T-helper 1 cell treated with Interleukin-12 subunit alpha and Interleukin-12 subunit beta and Interleukin-4 antibody, amounts not matched to agents 30 ng/mL and 1 ng/mL, for 36 hours (primary cell): ENCODE data around the gene ZNF423. TPM values are rescaled to one million over a fixed set of nuclear protein-coding genes. Genes with fewer than 3 reads are reported as not detected.

Experiments used
- intact Hi-C: fragments of 100-400 bp; cut with micrococcal nuclease; formaldehyde crosslinking; loops from one replicate; pipeline ENCODE4 v1.15.1; 2024
- total RNA-seq: library from RNA; stranded (reverse); gene quantifications from 2 replicates; pipeline ENCODE4 v1.2.3, GENCODE V29; 2022

The ZNF423 gene
- total RNA-seq, 1 donor from 2014 or later = not detected

GRCh38 chr16:49488336-49488735 lies 367.6 kb downstream of the ZNF423 start:
- intact Hi-C loops = no loop called here

GRCh38 chr16:49487746-49488145 lies 368.2 kb downstream of the ZNF423 start:
- intact Hi-C loops = no loop called here

GRCh38 chr16:49486400-49486799 lies 369.5 kb downstream of the ZNF423 start:
- intact Hi-C loops = no loop called here

- intact Hi-C loops = no loop called here
Observed at GRCh38 chr16:49485663-49486062, 370.2 kb downstream of the ZNF423 start.

- intact Hi-C loops = no loop called here
Observed at GRCh38 chr16:49484936-49485335, 371.0 kb downstream of the ZNF423 start.

- intact Hi-C loops = no loop called here
Observed at GRCh38 chr16:49484451-49484849, 371.5 kb downstream of the ZNF423 start.

- intact Hi-C loops = no loop called here
Observed at GRCh38 chr16:49483651-49484450, 372.1 kb downstream of the ZNF423 start.

GRCh38 chr16:49483251-49483650 lies 372.7 kb downstream of the ZNF423 start:
- intact Hi-C loops = no loop called here

- intact Hi-C loops = no loop called here
Observed at GRCh38 chr16:49482690-49483089, 373.2 kb downstream of the ZNF423 start.

GRCh38 chr16:49478616-49479015 lies 377.3 kb downstream of the ZNF423 start:
- intact Hi-C loops = no loop called here

GRCh38 chr16:49478107-49478506 lies 377.8 kb downstream of the ZNF423 start:
- intact Hi-C loops = no loop called here

GRCh38 chr16:49477250-49477895 lies 378.5 kb downstream of the ZNF423 start:
- intact Hi-C loops = no loop called here

- intact Hi-C loops = no loop called here
Observed at GRCh38 chr16:49474741-49475140, 381.2 kb downstream of the ZNF423 start.

- intact Hi-C loops = no loop called here
Observed at GRCh38 chr16:49473773-49474172, 382.1 kb downstream of the ZNF423 start.

GRCh38 chr16:49473131-49473530 lies 382.8 kb downstream of the ZNF423 start:
- intact Hi-C loops = no loop called here

GRCh38 chr16:49472598-49472997 lies 383.3 kb downstream of the ZNF423 start:
- intact Hi-C loops = no loop called here

GRCh38 chr16:49471038-49471727 lies 384.7 kb downstream of the ZNF423 start:
- intact Hi-C loops = no loop called here

- intact Hi-C loops = no loop called here
Observed at GRCh38 chr16:49470513-49470991, 385.4 kb downstream of the ZNF423 start.

- intact Hi-C loops = no loop called here
Observed at GRCh38 chr16:49469930-49470451, 385.9 kb downstream of the ZNF423 start.

- intact Hi-C loops = no loop called here
Observed at GRCh38 chr16:49469311-49469670, 386.6 kb downstream of the ZNF423 start.

GRCh38 chr16:49468611-49469310 lies 387.2 kb downstream of the ZNF423 start:
- intact Hi-C loops = no loop called here
